ENCODE measurements around the gene BABAM2. TPM values are rescaled to one million over a fixed set of nuclear protein-coding genes. Genes with fewer than 3 reads are reported as not detected.
A peak's percentile ranks its signal among the peaks of the same experiment; 100 is the strongest.

BABAM2 gene
- total and polyA plus RNA-seq, 10 of the 15 experiments (the other 5 are each of a cell fraction or from before 2014, with no cell fraction given), result 30.7 to 59.9 (median 44.5) TPM

DNA sequence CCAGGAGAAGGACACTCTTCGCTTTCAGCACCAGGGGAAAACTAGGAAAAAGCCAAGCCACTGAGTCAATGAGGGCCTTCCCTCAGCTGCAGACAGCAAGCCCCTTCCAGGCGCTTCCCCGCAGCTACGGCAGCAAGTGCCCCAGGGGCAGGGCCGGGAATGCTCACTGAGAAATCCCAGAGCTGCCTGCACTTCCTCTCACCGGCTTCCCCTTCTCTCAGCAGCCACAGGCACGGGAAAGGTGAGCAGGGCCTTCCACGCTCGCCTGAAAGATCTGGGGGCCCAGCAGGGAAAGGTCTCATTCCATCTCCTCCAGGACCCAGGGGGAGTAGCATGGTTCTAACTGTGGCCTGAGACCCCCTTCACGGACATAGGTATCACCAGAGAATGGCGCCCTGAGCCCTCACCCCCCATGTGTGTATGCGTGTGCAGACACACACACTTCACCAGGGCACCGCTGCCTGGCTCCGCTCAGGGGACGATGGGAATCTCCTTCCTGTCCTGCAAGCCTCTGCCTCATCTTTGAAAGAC, 472.5 kb downstream of the BABAM2 start:
- intact Hi-C loops (cut with micrococcal nuclease; ENCODE audit: unreplicated experiment), result no loop called here
- WGBS (ENCODE audit: insufficient coverage, insufficient replicate concordance, low lambda C conversion rate, missing lambda C conversion rate), result 58% methylated on average over 15 of the region's 15 CpGs
- H3K4me2 ChIP-seq (ENCODE audit: control insufficient read depth, insufficient read depth), result no peak overlapping the region
- BruUV-seq (replicated peaks), result no TSS peak
- no peak overlapping the region for H3K9ac ChIP-seq (ENCODE audit: control insufficient read depth, insufficient read depth, low read length)
- SMC1A ChIA-PET (ENCODE audit: uncharacterized antibody, unreplicated experiment), result no interaction called here
- RAD21 ChIA-PET (ENCODE audit: unreplicated experiment), result no interaction called here
- H2AFZ ChIP-seq (ENCODE audit: control insufficient read depth, low read depth, low read length), result no peak overlapping the region
- H3K4me1 ChIP-seq (ENCODE audit: control insufficient read depth, insufficient read depth, low read length), result peaks cover 17% of the 10 kb centered on the region
- DNase-seq (ENCODE audit: low read depth, low spot score) (no peak), ATAC-seq (no peak), FAIRE-seq (no peak)
- H3K4me3 ChIP-seq, result no peak overlapping the region
- no peaks in the 10 kb centered on the region for H3K79me2 ChIP-seq (ENCODE audit: control insufficient read depth, insufficient read depth, low read length)
- in situ Hi-C loops (cut with MboI), result no loop called here
- POLR2A ChIA-PET, result no interaction called here
- H3K27me3 ChIP-seq (replicated peaks in 1 of 2; ENCODE audit: control insufficient read depth in 2 of 2, insufficient read depth in 2 of 2, low read length in 1 of 2), result no peaks in the 10 kb centered on the region
- H4K20me1 ChIP-seq (ENCODE audit: control insufficient read depth, insufficient read depth), result no peaks in the 10 kb centered on the region
- no peak overlapping the region for H3K27ac ChIP-seq (ENCODE audit: control insufficient read depth, insufficient read depth)
- H3K36me3 ChIP-seq (ENCODE audit: control insufficient read depth in 2 of 2, insufficient read depth in 2 of 2, low read length in 1 of 2), result no peaks in the 10 kb centered on the region
- CTCF ChIA-PET, result no interaction called here
- TF ChIP-seq YY1 (IDR thresholded peaks at IDR 0.05; ENCODE audit: low read depth, low read length), result no peak
- TF ChIP-seq HDGF (IDR thresholded peaks at IDR 0.05), result no peak
- H3K9me3 ChIP-seq (replicated peaks; ENCODE audit: control insufficient read depth, insufficient read depth, low read length), result no peaks in the 10 kb centered on the region

DNA sequence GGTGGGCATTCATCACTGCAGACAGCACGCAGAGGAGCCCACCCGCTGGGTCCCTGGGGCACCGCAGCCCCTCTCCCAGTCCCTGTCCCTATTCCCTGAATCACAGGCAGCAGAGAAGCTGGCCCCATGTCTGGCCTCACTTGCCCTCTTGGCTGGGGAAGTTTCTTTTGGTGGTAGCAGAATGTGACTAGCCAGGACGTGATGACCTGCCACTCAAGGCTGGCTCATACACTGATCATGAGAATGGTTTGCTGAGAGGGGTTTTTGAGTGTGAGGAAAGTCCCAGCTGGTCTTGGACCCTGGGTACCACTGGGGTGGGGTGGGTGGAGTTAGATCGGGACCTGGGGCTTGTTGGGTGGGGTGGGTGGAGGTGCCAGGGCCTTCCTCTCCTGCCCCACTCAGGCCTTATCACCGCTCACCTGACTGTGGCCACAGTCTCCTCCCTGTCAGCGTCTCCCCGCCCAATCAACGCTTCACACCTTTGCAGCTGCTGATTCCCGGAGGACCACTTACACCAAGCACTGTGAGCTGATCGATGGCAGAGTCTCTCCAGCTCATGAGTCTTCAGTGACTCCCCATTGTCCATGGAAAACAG, 473.3 kb downstream of the BABAM2 start:
- SMC1A ChIA-PET (ENCODE audit: uncharacterized antibody, unreplicated experiment), result no interaction called here
- BruUV-seq (replicated peaks), result no TSS peak
- intact Hi-C loops (cut with micrococcal nuclease; ENCODE audit: unreplicated experiment), result no loop called here

More for the DNA sequence above, 473.3 kb downstream of the BABAM2 start:
- H3K4me2 ChIP-seq (ENCODE audit: control insufficient read depth, insufficient read depth), result no peak overlapping the region
- no peak overlapping the region for H3K27ac ChIP-seq (ENCODE audit: control insufficient read depth, insufficient read depth)
- H3K4me3 ChIP-seq, result no peak overlapping the region
- no peak overlapping the region for H2AFZ ChIP-seq (ENCODE audit: control insufficient read depth, low read depth, low read length)
- peaks cover 17% of the 10 kb centered on the region for H3K4me1 ChIP-seq (ENCODE audit: control insufficient read depth, insufficient read depth, low read length)
- CTCF ChIA-PET, result no interaction called here
- no peaks in the 10 kb centered on the region for H4K20me1 ChIP-seq (ENCODE audit: control insufficient read depth, insufficient read depth)
- FAIRE-seq, result no peak
- POLR2A ChIA-PET, result no interaction called here
- RAD21 ChIA-PET (ENCODE audit: unreplicated experiment), result interaction anchor here (0.6 kb wide), 1 partner anchor 69 kb away, joined by 3 read pairs; no protein-coding TSS in a partner anchor
- in situ Hi-C loops (cut with MboI), result no loop called here
- H3K9me3 ChIP-seq (replicated peaks; ENCODE audit: control insufficient read depth, insufficient read depth, low read length), result no peaks in the 10 kb centered on the region
- no peaks in the 10 kb centered on the region for H3K27me3 ChIP-seq (replicated peaks in 1 of 2; ENCODE audit: control insufficient read depth in 2 of 2, insufficient read depth in 2 of 2, low read length in 1 of 2)
- no peaks in the 10 kb centered on the region for H3K36me3 ChIP-seq (ENCODE audit: control insufficient read depth in 2 of 2, insufficient read depth in 2 of 2, low read length in 1 of 2)
- no peaks in the 10 kb centered on the region for H3K79me2 ChIP-seq (ENCODE audit: control insufficient read depth, insufficient read depth, low read length)
- 45% methylated on average over 11 of the region's 11 CpGs for WGBS (ENCODE audit: insufficient coverage, insufficient replicate concordance, low lambda C conversion rate, missing lambda C conversion rate)
- DNase-seq (ENCODE audit: low read depth, low spot score), result no peak
- ATAC-seq, result no peak
- no peak for TF ChIP-seq SMAD5 (IDR thresholded peaks at IDR 0.05; ENCODE audit: low read depth)
- TF ChIP-seq SP1 (IDR thresholded peaks at IDR 0.05; ENCODE audit: low read depth, low read length), result no peak
- no peak for TF ChIP-seq SIN3A (IDR thresholded peaks at IDR 0.05; ENCODE audit: low read depth, low read length)
- no peak for TF ChIP-seq RUNX3 (IDR thresholded peaks at IDR 0.05; ENCODE audit: low read length)
- TF ChIP-seq PAX5 (IDR thresholded peaks at IDR 0.05; ENCODE audit: borderline replicate concordance, low read depth, low read length), result no peak
- TF ChIP-seq, protein P1, sequence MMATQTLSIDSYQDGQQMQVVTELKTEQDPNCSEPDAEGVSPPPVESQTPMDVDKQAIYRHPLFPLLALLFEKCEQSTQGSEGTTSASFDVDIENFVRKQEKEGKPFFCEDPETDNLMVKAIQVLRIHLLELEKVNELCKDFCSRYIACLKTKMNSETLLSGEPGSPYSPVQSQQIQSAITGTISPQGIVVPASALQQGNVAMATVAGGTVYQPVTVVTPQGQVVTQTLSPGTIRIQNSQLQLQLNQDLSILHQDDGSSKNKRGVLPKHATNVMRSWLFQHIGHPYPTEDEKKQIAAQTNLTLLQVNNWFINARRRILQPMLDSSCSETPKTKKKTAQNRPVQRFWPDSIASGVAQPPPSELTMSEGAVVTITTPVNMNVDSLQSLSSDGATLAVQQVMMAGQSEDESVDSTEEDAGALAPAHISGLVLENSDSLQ (IDR thresholded peaks at IDR 0.05), result peak; percentile 52
- no peak for TF ChIP-seq CBFB (IDR thresholded peaks at IDR 0.05; ENCODE audit: low read depth)
- TF ChIP-seq, protein P2, sequence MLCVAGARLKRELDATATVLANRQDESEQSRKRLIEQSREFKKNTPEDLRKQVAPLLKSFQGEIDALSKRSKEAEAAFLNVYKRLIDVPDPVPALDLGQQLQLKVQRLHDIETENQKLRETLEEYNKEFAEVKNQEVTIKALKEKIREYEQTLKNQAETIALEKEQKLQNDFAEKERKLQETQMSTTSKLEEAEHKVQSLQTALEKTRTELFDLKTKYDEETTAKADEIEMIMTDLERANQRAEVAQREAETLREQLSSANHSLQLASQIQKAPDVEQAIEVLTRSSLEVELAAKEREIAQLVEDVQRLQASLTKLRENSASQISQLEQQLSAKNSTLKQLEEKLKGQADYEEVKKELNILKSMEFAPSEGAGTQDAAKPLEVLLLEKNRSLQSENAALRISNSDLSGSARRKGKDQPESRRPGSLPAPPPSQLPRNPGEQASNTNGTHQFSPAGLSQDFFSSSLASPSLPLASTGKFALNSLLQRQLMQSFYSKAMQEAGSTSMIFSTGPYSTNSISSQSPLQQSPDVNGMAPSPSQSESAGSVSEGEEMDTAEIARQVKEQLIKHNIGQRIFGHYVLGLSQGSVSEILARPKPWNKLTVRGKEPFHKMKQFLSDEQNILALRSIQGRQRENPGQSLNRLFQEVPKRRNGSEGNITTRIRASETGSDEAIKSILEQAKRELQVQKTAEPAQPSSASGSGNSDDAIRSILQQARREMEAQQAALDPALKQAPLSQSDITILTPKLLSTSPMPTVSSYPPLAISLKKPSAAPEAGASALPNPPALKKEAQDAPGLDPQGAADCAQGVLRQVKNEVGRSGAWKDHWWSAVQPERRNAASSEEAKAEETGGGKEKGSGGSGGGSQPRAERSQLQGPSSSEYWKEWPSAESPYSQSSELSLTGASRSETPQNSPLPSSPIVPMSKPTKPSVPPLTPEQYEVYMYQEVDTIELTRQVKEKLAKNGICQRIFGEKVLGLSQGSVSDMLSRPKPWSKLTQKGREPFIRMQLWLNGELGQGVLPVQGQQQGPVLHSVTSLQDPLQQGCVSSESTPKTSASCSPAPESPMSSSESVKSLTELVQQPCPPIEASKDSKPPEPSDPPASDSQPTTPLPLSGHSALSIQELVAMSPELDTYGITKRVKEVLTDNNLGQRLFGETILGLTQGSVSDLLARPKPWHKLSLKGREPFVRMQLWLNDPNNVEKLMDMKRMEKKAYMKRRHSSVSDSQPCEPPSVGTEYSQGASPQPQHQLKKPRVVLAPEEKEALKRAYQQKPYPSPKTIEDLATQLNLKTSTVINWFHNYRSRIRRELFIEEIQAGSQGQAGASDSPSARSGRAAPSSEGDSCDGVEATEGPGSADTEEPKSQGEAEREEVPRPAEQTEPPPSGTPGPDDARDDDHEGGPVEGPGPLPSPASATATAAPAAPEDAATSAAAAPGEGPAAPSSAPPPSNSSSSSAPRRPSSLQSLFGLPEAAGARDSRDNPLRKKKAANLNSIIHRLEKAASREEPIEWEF (IDR thresholded peaks at IDR 0.05; ENCODE audit: insufficient replicate concordance, low read depth, low read length), result no peak
- no peak overlapping the region for H3K9ac ChIP-seq (ENCODE audit: control insufficient read depth, insufficient read depth, low read length)
